ENCODE data around the gene RBM47.
"Not testable (repeated sequence)": the region's sequence is repeated elsewhere in the genome, so short reads cannot be mapped to it uniquely, and the experiment has no call there.

RBM47 gene

GRCh38 chr4:40412866-40413795, 216.5 kb downstream of the RBM47 start:
- H3K27ac ChIP-seq (ENCODE audit: low read length) = no peak overlapping the region
- H3K9ac ChIP-seq (ENCODE audit: low read length) = no peak overlapping the region
- H3K36me3 ChIP-seq (replicated peaks; ENCODE audit: low read depth, low read length) = no peaks in the 10 kb centered on the region
- H3K4me3 ChIP-seq (ENCODE audit: low read length) = no peak overlapping the region
- H3K9me3 ChIP-seq (ENCODE audit: insufficient read depth, low read length) = no peaks in the 10 kb centered on the region; the same call in 1 of the 2 replicates
- no peak overlapping the region for H2AFZ ChIP-seq (ENCODE audit: low read depth, low read length)
- H3K79me2 ChIP-seq (ENCODE audit: low read length) = no peaks in the 10 kb centered on the region
- H3K4me2 ChIP-seq (ENCODE audit: low read length) = no peak overlapping the region
- TF ChIP-seq EZH2phosphoT487 (IDR thresholded peaks at IDR 0.05; ENCODE audit: low read depth) (no peak), CTCF (IDR thresholded peaks at IDR 0.05; ENCODE audit: low read depth, low read length) (no peak)
- H3K27me3 ChIP-seq (ENCODE audit: low read depth, low read length) = no peaks in the 10 kb centered on the region
- H4K20me1 ChIP-seq (ENCODE audit: insufficient read depth, low read length) = no peaks in the 10 kb centered on the region
- H3K4me1 ChIP-seq (ENCODE audit: low read length) = peaks cover 6% of the 10 kb centered on the region; the same call in 1 of the 2 replicates

- Histone ChIP-seq H3K79me2 (ENCODE audit: low read length) (no peaks in the 10 kb centered on the region), H3K9me3 (ENCODE audit: insufficient read depth, low read length) (no peaks in the 10 kb centered on the region), H3K4me1 (ENCODE audit: low read length) (peaks cover 6% of the 10 kb centered on the region; the same call in 1 of the 2 replicates), H3K27me3 (ENCODE audit: low read depth, low read length) (no peaks in the 10 kb centered on the region), H3K27ac (ENCODE audit: low read length) (no peak overlapping the region), H2AFZ (ENCODE audit: low read depth, low read length) (no peak overlapping the region), H3K4me3 (ENCODE audit: low read length) (no peak overlapping the region), H4K20me1 (ENCODE audit: insufficient read depth, low read length) (no peaks in the 10 kb centered on the region), H3K4me2 (ENCODE audit: low read length) (no peak overlapping the region), H3K36me3 (replicated peaks; ENCODE audit: low read depth, low read length) (no peaks in the 10 kb centered on the region), H3K9ac (ENCODE audit: low read length) (no peak overlapping the region)
- no peak for TF ChIP-seq CTCF (IDR thresholded peaks at IDR 0.05; ENCODE audit: low read depth, low read length)
- TF ChIP-seq EZH2phosphoT487 (IDR thresholded peaks at IDR 0.05; ENCODE audit: low read depth) = no peak
Measured at GRCh38 chr4:40412388-40412787, 217.3 kb downstream of the RBM47 start.

- no peaks in the 10 kb centered on the region for H3K79me2 ChIP-seq (ENCODE audit: low read length)
- no peaks in the 10 kb centered on the region for H3K9me3 ChIP-seq (ENCODE audit: insufficient read depth, low read length)
- H3K27ac ChIP-seq (ENCODE audit: low read length) = no peak overlapping the region
- no peak overlapping the region for H2AFZ ChIP-seq (ENCODE audit: low read depth, low read length)
- no peak overlapping the region for H3K4me2 ChIP-seq (ENCODE audit: low read length)
- TF ChIP-seq EZH2phosphoT487 (IDR thresholded peaks at IDR 0.05; ENCODE audit: low read depth) (no peak), CTCF (IDR thresholded peaks at IDR 0.05; ENCODE audit: low read depth, low read length) (no peak)
- no peaks in the 10 kb centered on the region for H4K20me1 ChIP-seq (ENCODE audit: insufficient read depth, low read length)
- peaks cover 6% of the 10 kb centered on the region; the same call in 1 of the 2 replicates for H3K4me1 ChIP-seq (ENCODE audit: low read length)
- no peaks in the 10 kb centered on the region for H3K36me3 ChIP-seq (replicated peaks; ENCODE audit: low read depth, low read length)
- H3K4me3 ChIP-seq (ENCODE audit: low read length) = no peak overlapping the region
- no peak overlapping the region for H3K9ac ChIP-seq (ENCODE audit: low read length)
- no peaks in the 10 kb centered on the region for H3K27me3 ChIP-seq (ENCODE audit: low read depth, low read length)
Measured at GRCh38 chr4:40409835-40410234, 219.8 kb downstream of the RBM47 start.

GRCh38 chr4:40407468-40407867, 222.2 kb downstream of the RBM47 start:
- H3K79me2 ChIP-seq (ENCODE audit: low read length); H3K4me1 ChIP-seq (ENCODE audit: low read length); H3K4me2 ChIP-seq (ENCODE audit: low read length); H3K27ac ChIP-seq (ENCODE audit: low read length); H3K9ac ChIP-seq (ENCODE audit: low read length); H4K20me1 ChIP-seq (ENCODE audit: insufficient read depth, low read length); H3K4me3 ChIP-seq (ENCODE audit: low read length); H3K27me3 ChIP-seq (ENCODE audit: low read depth, low read length); H3K36me3 ChIP-seq (replicated peaks; ENCODE audit: low read depth, low read length); H3K9me3 ChIP-seq (ENCODE audit: insufficient read depth, low read length); H2AFZ ChIP-seq (ENCODE audit: low read depth, low read length): not testable (repeated sequence)
